ENCODE data around the gene ICAM3. TPM values are rescaled to one million over a fixed set of nuclear protein-coding genes. Genes with fewer than 3 reads are reported as not detected.

The ICAM3 gene
- total RNA-seq, 2 donors from 2014 or later = 2.1 to 5.9 TPM

DNA sequence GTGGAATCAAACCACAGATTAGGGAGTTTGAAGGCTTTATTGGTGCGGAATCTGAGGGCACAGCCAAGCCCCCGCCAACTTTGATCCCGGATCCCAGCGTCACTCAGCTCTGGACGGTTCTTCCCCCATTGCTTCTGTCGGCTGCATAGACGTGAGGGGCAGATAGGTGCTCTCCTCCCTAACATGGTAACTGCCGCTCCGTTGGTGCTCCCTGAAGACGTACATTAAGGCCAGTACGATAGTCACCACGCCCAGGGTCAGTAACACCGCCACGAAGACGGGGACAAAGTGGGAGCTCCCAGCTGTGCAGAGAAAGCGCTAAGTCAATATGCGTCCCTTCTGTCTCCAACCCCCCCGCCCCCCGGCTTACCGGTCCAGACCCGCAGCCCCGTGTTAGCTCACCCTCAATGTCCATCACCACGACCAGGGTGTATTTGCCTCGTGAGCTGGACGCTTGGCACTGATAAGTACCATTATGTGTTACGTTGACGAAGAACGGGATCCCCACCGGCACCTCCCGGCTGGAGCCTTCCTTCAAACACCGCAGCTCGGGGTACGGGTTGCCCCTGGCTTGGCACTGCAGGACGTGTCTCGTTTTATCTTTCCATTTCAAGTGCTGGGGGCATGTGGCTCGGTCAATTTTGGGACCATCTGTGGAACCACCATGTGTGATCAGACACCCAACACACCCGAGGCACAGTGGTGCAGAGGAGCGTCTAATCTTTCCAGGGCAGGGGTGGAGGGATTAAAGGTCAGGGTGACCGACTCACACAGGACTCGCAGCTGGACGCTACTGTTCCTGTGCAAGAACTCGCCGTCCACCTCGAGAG is 5.5 kb downstream of the ICAM3 start:
- Histone ChIP-seq H3K36me3 (replicated peaks in 1 of 2; ENCODE audit: insufficient read depth in 1 of 2, low read depth in 2 of 2) (peaks cover 0 to 15% of the 10 kb centered on the region in 2 donors), H3K4me1 (peaks cover 29% of the 10 kb centered on the region), H3K27ac (peak overlapping the region; percentile 65 to 91 (median 86)), H3K4me3 (peak overlapping the region; percentile 30 to 35), H3K9me3 (no peaks in the 10 kb centered on the region), H3K27me3 (no peaks in the 10 kb centered on the region)
- WGBS, 2 donors = 7 to 11% methylated on average over 11 to 43 of the region's 44 CpGs
- TF ChIP-seq, protein P1, sequence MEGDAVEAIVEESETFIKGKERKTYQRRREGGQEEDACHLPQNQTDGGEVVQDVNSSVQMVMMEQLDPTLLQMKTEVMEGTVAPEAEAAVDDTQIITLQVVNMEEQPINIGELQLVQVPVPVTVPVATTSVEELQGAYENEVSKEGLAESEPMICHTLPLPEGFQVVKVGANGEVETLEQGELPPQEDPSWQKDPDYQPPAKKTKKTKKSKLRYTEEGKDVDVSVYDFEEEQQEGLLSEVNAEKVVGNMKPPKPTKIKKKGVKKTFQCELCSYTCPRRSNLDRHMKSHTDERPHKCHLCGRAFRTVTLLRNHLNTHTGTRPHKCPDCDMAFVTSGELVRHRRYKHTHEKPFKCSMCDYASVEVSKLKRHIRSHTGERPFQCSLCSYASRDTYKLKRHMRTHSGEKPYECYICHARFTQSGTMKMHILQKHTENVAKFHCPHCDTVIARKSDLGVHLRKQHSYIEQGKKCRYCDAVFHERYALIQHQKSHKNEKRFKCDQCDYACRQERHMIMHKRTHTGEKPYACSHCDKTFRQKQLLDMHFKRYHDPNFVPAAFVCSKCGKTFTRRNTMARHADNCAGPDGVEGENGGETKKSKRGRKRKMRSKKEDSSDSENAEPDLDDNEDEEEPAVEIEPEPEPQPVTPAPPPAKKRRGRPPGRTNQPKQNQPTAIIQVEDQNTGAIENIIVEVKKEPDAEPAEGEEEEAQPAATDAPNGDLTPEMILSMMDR (IDR thresholded peaks at IDR 0.05) = peak in 2 of 7 experiments; percentile 6 to 12
- no peak for TF ChIP-seq POLR2A (IDR thresholded peaks at IDR 0.05)
- DNase-seq = peak in 2 of 4 donors; percentile 26 to 29
- intact Hi-C loops (cut with DNase I) = no loop called here
- ATAC-seq = peak; percentile 5

DNA sequence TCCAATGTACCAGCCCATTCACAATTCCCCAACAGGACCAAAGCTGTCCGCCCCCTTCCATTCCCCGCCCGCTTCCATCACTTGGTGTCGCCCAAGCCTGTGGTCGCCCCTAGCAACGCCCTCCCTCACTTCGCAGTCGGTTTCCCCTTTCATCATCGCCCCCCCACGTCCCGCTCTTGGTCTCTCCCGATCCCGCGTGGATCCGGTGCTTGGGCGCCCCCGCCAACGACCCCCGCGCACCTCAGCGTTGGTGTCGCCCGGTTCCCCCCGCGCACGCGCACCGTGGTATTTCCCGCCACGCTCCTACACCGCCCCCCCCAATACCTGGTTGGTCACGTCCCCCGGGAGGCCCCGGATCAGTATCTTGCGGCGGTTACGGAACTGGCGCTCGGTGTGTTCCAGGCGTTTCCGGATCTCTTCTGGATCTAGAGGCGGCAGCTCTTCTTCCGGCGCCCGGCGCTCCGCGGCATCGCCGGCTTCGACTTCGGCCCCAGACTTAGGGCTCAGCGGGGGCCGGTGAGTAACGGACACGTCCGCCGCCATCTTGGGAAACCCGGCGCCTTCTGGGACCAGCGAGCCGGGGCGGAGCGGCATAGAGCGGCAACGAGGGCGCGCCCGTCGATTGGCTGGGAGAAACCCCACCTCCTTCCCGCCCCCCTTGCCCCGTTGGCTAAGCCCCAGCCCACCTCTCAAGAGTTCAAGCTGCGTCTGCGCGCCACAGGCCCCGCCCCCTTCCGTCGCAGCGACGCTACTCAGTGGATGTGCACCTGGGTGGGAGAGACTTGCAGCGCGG is 6.3 kb downstream of the ICAM3 start, which contains the start of gene RAVER1:
RAVER1 (minus strand) TSS at position 565 of the 793 bp plus-strand sequence; CDS start at position 543, 22 bp downstream.
- 0 to 2% methylated on average over 14 to 81 of the region's 82 CpGs for whole genome bisulfite sequencing, 2 donors
- Histone ChIP-seq H3K4me3 (peak within 1 kb of the TSS; percentile 57 to 80), H3K9me3 (no peaks in the 10 kb centered on the region), H3K27me3 (no peaks in the 10 kb centered on the region), H3K27ac (peak within 1 kb of the TSS; percentile 65 to 91 (median 86)), H3K4me1 (peaks cover 29% of the 10 kb centered on the region), H3K36me3 (replicated peaks in 1 of 2; ENCODE audit: insufficient read depth in 1 of 2, low read depth in 2 of 2) (peaks cover 0 to 22% of the 10 kb centered on the region in 2 donors)
- ATAC-seq (peak; percentile 93), DNase-seq (peak; percentile 98)
- peak; percentile 61 to 87 (median 81) for TF ChIP-seq POLR2A (IDR thresholded peaks at IDR 0.05)
- TF ChIP-seq, protein P1 (IDR thresholded peaks at IDR 0.05) = peak in 1 of 7 experiments; percentile 17
- intact Hi-C loops (cut with DNase I) = no loop called here

DNA sequence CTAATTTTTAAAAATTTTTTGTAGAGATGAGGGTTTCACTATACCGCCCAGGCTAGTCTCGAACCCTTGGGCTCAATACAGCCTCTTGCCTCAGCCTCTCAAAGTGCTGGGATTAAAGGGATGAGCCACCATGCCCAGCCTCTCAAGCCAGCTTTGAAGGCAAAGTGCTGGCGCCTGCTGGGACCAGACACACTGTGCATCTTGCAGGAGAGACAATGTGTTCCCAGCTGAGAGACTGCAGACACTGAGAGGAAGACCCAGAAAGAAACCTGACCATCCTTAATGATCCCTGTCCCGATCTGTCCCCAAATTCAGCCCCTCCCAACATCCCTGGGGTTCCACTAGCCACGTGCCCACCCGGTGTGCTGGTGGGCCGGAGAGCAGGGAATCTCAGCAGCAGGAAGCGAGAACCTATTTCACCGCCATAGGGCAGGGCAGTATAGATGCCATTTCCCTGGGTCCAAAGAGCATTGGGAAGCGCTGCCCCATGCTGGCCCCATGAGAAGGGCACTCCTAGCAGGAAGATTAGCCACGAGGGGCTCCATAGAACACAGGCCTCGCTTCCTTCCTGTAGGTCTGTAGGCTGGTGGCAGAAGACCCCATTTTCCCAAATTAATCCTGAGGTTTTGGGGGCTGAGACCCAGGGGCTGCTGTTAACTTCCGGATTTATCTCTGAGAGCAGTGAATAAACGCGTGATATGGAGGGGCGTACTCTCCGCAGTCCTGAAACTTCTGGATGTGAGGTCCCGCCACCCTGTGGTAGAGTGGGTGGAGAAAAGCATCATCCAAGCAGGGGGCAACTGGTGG is 7.1 kb downstream of the ICAM3 start:
- TF ChIP-seq, protein P1 (IDR thresholded peaks at IDR 0.05) = no peak
- no peak for TF ChIP-seq POLR2A (IDR thresholded peaks at IDR 0.05)
- intact Hi-C loops (cut with DNase I) = no loop called here
- H3K27me3 ChIP-seq = no peaks in the 10 kb centered on the region
- peak overlapping the region; percentile 57 to 80 for H3K4me3 ChIP-seq
- H3K9me3 ChIP-seq = no peaks in the 10 kb centered on the region
- WGBS, 2 donors = 28 to 43% methylated on average over 5 to 18 of the region's 18 CpGs
- ATAC-seq = no peak
- H3K27ac ChIP-seq = peak overlapping the region in 3 of 4 donors; percentile 64 to 91 (median 90)
- H3K36me3 ChIP-seq (replicated peaks in 1 of 2; ENCODE audit: insufficient read depth in 1 of 2, low read depth in 2 of 2) = peaks cover 0 to 28% of the 10 kb centered on the region in 2 donors
- DNase-seq = no peak
- H3K4me1 ChIP-seq = peaks cover 29% of the 10 kb centered on the region

DNA sequence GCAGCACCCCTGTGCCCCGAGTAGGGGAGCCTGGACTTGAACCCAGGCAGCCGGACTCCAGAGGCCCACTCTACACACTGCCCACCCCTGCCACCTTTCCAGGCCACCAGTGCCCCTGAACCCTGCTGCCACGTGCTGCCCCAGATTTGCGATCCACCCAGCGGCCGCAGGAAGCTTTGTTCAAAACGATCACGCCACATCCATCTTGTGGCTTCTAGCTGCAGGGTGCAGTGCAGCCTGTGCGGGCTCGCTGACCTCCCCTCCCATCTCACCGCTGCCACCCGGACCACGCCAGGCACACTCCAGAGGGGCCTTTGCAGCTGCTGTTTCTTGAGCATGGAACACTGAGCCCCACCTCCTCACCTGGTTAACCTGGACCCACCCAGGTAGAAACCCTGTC is 9.9 kb downstream of the ICAM3 start:
- no peak overlapping the region for H3K27ac ChIP-seq
- peaks cover 0 to 33% of the 10 kb centered on the region in 2 donors for H3K36me3 ChIP-seq (replicated peaks in 1 of 2; ENCODE audit: insufficient read depth in 1 of 2, low read depth in 2 of 2)
- no peaks in the 10 kb centered on the region for H3K9me3 ChIP-seq
- H3K27me3 ChIP-seq = no peaks in the 10 kb centered on the region
- DNase-seq = no peak
- TF ChIP-seq, protein P1 (IDR thresholded peaks at IDR 0.05) = no peak
- TF ChIP-seq POLR2A (IDR thresholded peaks at IDR 0.05) = no peak
- intact Hi-C loops (cut with DNase I) = no loop called here
- no peak for ATAC-seq
- WGBS, 2 donors = 88 to 93% methylated on average over 3 to 13 of the region's 13 CpGs
- peaks cover 23% of the 10 kb centered on the region for H3K4me1 ChIP-seq
- H3K4me3 ChIP-seq = no peak overlapping the region
